Bone marrow (tissue), 2 donors: ENCODE measurements around the gene IL31RA.
"Not testable (repeated sequence)": the region's sequence is repeated elsewhere in the genome, so short reads cannot be mapped to it uniquely, and the experiment has no call there.

Experiments used
- DNase-seq, 2 donors: peaks; one replicate each; lab custom pipeline; 2025; lab: John Stamatoyannopoulos, UW

The IL31RA gene

DNA sequence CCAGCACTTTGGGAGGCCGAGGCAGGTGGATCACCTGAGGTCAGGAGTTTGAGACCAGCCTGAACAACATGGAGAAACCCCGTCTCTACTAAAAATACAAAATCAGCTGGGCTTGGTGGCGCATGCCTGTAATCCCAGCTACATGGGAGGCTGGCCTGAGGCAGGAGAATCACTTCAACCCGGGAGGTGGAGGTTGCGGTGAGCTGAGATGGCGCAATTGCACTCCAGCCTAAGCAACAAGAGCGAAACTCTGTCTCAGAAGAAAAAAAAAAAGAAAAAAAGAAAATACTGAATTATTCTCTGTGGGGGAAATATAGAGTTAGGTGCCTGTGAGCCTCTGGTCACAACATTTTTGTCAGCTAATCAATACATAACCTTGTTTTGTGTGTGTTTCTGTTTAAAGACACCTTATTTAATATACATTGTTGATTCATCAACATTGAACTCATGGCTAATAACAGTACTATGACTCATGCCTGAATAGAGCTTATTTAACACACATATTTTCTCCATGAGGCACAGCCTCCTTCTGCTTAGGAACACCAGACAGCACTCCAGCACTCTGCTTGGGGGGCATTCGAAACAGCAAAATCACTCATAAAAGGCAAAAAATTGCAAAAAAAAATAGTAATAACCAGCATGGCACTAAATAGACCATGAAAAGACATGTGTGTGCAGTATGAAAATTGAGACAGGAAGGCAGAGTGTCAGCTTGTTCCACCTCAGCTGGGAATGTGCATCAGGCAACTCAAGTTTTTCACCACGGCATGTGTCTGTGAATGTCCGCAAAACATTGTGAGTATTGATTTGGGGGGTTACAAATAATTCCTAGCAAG, at the start of gene IL31RA:
IL31RA (plus strand) TSS at position 519 of the 836 bp plus-strand sequence; CDS start at position 733, 214 bp downstream.
- no peak for DNase-seq

DNA sequence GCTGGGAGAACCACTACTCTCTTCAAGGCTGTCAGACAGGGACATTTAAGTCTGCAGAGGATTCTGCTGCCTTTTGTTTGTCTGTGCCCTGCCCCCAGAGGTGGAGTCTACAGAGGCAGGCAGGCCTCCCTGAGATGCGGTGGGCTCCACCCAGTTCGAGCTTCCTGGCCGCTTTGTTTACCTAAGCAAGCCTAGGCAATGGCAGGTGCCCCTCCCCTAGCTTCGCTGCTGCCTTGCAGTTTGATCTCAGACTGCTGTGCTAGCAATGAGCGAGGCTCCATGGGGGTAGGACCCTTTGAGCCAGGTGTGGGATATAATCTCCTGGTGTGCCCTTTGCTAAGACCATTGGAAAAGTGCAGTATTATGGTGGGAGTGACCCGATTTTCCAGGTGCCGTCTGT, 42.3 kb upstream of the IL31RA start:
- not testable (repeated sequence) for DNase-seq

DNA sequence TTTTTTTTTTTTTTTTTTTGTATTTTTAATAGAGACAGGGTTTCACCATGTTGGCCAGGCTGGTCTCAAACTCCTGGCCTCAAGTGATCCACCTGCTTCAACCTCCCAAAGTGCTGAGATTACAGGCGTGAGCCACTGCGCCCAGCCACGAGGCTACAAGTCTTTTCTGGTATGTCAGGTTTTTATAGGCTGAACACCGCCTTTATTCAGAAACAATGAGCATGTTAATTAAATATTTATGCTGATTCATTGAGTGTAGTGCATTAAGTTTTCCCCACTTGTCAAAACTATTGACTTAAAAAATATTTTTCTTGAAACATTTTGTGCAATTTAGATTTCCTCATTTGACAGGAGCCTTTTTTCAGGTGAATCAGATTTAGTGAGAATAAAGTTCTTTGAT, 35.2 kb upstream of the IL31RA start:
- DNase-seq = not testable (repeated sequence)

DNA sequence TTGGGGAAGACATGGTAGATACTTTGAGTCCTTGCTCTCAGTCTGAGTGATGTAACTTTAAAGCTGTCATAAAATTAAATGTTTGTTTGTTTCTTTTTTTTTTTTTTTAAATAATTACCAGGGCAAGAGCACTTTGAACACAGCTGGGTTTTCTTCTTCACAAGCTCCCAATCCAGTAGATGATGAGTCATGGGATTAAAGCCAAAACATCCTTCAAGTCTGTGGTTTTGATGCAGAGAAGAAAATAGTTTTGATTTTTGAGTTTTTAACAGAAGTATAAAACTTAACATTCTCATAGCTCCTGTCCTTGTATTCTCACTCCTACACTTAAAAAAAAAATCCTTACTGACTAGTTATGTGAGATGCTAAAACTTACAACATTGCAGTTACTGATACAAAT, 34.8 kb upstream of the IL31RA start:
- DNase-seq = no peak

DNA sequence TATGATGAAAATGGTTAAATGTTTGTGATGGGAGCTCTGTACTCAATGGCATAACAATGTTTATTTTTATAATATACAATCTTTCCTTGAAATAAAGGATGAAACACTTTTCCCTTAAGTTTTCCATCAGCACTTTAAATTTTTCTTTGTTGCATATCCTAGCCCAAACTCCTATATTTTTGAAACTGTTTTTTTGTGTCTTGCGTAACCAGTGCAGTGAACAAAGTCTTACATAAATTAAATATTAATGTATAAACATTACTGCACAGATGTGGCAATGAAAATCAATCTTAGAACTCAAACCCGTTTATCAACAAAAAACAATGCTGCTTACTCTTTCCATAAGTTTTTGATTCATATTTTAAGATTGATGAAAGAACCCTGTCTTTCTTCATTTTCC, 34.1 kb upstream of the IL31RA start:
- DNase-seq = no peak

DNA sequence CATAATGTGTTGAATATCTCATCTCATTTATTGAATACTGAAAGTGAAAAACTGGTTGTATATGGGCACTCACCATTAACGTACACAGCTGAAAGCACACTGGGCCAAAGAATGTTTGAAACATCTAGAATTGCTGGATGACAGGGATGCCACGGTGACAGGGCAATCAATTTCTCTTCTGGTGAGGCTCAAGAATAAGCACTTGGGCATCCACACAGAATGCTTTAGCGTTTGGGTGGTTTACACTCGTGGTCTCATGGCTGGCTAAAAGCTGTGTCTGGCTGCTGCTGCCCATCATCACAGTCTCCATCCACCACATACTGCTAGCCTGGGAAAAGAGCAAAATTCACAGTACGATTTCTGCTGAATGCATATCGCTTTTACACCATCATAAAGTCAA, 30.7 kb upstream of the IL31RA start:
- DNase-seq = no peak

DNA sequence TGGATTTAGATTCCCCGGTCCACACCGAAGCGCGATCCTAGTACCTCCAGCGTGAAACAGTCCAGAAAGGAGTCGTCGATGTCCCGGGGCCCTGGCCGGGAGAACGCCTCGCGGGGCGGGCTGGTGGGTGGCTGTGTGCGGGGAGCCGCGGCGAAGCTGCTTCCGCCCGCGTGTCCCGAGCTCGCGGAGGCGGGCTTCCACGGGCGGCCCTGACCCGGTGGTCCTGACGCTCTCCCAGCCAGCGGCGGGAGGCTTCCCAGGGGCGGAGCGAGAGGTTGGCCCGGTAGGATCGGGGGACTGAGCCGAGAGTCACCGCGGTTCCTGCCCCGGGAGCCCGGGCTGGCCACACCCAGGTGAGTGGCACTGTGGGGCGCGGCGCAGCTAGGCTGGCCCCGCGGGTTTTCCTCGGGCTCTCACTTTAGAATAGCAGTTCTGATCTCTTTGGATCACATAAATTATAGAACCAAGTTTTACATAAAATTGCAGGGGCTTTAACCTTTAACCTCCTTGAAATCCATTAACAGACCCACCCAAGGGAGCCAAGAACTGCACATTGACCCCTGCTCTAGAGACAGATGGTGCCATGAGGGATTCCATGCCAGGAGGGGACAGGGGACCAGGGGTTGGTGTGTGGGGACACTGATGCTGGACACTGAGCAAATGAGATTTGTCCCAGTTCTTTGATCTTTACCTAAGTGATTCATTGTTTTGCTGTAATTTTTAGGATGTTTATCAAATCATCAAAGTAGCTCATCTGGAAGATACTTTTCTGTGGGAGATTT, 29.2 kb upstream of the IL31RA start:
- DNase-seq = no peak

DNA sequence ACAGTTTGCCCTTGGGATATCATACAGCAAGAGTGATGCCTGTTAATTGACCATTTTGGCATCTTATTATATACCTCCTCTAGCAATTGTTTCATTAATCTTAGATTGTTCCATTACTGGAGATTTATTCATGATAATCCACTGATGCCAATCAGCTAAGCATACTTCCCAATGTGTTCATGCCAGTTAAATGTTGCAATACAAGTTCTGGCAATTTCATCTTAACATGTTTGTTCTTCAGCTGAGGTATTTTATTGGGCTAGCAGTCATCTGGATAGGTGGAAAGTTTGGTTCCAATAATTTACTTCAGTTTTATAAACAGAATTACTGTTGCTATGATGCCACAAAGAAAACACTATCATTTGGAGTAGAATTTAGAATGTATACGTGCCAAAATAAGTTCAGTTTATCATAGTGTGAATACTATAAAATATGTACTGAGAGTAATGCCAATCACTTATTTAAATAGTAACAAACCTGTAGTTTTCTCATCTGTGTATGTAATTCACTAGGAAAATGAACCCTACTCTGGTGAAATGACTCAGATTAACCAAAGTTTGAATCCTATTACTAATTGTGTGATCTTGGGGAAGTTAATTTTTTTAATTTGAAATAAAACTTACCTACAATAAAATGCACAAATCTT, 27.9 kb upstream of the IL31RA start:
- no peak for DNase-seq

DNA sequence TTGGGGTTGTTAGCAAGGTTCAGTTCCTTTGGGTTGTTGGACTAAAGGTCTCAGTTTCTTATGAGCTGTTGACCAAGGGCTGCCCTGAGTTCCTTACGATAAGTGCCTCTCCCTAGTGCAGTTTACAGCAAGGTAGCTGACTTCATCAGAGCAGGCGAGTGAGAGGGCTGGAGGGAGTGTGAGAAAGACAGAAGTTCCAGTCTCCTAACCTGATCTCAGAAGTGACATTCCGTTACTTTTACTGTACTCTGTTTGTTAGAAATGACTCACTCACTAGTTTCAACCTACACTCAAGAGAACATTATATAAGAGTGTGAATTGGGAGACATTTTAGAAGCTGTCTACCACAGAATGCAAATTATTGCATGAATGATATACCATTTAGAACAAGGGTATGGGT, 21.2 kb upstream of the IL31RA start:
- no peak for DNase-seq

DNA sequence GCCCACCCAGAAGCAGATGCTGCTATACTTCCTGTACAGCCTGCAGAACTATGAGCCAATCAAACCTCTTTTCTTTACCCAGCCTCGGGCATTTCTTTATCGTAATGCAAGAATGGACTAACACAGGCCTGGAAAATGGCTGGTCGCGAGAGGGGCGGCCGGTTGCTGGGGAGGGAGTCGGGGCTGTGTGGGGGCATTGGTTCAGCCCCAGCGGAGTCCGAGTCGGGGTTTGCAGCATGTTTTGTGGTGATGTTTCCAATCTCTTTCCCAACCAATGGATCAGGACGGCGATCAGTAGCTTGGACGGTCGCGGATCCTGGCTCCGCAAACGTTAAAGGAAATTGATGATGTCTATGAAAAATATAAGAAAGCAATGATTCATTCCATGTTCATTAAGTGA, 18.7 kb upstream of the IL31RA start:
- DNase-seq = no peak

DNA sequence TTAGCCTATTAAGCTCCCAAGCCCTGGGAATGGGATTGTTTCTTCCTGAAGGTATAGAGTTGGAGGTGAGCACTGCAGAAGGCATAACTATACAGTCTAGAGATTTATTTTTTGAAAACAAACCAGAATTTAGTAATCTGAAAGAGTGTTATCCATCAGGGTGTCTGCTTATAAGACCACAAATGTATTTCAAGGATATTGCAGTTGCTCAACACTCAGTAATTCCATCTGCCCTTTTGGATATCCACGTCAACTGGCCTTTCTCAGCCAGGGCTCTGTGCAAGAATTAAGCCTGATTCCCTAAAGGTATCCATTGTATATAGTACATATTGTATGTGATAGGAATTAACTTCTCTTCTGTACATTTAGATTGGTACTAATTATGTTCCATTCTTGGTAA, 15.0 kb upstream of the IL31RA start:
- no peak for DNase-seq

DNA sequence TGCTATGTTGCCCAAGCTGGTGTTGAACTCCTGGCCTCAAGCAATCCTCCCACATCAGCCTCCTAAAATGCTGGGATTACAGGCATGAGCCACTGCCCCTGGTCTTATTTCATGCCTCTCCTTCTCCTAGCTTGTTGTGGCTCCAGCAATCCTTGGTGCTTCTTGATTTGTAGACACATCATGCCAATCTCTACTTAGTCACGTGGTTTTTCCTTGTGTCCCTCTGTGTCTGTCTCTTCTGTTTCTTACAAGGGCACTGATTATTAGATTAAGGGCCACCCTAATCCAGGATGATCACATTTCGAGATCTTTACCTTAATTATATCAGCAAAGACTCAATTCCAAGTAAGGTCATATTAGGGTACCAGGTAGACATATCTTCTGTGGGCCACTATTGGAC, 9.2 kb upstream of the IL31RA start:
- no peak for DNase-seq

DNA sequence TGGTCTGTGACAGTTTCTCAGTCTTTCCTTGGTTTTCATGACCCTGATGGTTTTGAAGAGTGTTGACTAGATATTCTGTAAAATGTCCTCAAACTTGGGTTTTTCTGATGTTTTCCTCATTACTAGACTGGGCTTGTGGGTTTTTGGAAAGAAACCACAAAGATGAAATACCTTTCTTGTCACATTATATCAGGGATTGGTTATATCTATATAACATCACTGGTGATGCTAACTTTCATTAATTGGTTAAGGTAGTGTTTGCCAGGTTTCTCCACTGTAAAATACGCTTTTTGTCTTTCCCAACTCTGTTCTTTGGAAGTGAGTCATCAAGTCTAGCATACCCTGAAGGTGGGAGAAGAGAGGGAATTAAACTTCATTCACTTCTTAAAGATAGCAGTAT, 3.3 kb upstream of the IL31RA start:
- no peak for DNase-seq

DNA sequence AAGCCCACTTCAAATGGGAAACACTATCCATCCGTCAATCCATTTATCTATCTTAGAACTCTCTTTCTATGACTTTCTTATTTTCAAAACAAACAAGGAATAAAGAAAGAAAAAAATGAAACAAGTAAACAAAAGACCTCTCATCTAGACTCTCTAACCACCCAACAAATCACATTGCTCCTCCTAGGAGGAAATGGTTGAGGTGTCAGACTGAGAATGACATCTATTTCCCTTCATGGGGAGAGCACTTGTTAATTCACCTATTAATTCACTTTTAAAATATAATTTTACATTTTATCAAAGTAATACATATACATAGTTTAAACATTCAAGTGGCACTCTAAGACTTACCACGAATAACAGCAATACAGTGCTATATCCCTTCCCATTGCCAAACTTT, 2.4 kb upstream of the IL31RA start:
- no peak for DNase-seq

DNA sequence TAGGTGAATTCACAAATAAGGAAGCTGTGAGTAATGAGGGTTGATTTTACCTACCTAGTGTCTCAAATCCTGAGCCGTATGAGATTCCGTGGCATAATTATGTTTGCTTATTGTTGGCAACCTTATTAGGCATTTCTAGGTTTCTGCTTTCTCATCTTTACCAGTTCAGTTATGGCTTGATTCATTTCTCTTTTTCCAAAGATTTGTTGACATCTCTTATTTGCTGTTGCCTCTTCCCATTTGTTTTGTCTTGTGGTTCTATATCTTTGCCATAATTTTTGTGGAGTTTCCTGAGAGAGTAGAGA, 470 bp downstream of the IL31RA start:
- DNase-seq = no peak

DNA sequence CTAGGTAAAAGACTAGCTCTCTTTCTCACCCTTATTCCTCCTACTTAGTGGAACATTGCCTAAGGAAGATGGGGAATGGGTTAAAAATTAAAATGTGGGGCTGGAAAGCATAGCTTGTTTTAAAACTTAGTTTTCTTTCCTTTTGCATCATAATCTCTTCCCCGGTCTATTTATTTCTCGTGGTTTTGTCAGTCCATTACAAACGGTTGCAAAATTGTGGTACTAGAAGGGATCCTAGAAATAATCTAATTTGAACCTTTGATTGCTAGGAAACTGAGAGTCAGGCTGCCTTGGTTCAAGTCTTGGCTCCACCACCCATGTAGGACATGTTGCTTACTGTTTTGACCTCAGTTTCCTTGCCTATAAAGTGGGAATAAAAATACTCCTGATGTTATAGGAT, 1.3 kb downstream of the IL31RA start:
- DNase-seq = no peak

DNA sequence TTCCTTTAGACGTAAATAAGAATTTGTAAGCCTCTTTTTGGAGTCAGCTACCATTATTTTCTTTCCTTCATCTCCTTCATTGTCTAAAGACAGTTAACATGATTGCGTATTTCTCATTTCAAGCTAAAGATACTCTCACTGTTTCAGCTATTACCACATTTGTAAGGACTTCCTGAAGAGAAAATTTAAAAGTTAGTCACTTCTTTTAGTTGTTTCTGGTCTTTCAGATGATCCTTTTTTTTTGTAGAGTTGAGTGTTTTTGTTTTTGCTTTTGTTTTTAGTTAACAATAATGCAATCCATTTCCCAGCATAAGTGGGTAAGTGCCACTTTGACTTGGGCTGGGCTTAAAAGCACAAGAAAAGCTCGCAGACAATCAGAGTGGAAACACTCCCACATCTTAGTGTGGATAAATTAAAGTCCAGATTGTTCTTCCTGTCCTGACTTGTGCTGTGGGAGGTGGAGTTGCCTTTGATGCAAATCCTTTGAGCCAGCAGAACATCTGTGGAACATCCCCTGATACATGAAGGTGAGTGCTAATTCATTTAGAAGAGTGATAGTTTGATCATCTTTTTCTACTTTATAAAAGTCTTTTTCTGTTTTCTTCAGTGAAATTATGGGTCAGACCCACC, 2.0 kb downstream of the IL31RA start:
- no peak for DNase-seq

DNA sequence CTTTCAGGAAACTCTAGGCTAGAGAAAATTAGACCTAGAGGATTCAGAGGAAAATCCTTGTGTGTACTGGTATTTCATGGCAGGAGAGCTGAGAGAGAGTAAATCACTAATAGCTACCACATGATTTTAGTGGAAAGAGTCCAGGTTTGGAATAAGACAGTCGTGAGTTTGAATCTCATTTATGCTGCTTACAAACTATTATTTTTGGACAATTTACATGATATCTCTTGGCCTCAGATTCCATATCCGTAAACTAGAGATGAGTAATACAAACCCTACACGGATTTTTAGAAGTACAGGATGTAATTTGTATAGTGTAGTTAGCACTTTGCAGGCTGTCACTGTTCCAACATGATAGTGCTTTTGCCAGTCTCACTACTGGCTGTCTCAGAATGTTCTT, 2.7 kb downstream of the IL31RA start:
- no peak for DNase-seq

DNA sequence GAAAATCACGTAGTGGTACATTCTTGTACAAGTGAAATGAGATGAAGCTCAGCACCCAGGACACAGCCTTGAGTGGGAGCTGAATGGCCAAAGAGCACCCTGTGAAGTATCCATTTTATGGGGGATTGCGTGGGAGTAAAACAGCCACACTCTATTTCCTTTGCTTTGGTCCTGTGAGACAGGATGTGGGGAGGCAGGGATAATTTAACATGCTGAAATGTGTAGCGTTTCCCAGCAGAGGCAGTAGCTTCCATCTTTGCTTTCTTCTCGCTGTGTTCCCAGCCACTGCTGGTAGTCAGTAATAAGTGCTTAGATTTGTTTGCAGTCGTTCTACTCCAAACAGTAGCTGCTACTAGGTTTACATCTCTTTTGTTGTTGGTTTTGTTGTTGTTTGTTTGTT, 4.4 kb downstream of the IL31RA start:
- no peak for DNase-seq

DNA sequence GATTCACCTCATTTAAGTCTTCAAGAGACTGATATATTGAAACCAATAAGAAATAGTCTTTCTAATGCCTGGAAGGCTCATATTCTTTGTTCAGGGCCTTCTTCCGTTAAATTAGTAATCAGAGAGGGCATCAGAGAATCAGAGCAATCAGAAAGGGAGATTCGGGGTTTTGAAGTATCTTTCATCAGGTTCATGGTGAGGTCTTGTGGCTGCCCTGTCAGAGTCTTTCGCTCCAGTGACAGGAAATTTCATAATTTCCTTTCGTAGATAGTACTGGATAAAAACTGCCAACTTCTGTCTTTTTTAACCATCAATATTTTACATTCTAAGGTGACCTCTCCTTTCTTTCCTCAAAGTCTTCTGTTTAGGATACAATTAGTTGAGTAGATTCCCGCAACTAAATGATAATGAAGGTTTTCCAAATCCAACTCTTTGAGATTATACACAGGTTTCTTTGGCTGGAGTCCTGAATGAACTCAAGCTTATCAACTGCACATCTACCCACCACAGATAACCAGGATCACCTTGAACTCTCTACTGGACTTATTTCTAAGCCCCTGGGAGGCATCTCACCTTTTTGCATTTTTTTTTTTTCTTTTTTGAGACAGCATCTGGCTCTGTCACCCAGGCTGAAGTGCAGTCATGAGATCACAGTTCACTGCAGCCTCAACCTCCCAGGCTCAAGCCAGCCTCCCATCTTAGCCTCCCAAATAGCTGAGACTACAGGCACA, 5.5 kb downstream of the IL31RA start:
- peak in 1 of 2 donors; percentile 24 for DNase-seq

DNA sequence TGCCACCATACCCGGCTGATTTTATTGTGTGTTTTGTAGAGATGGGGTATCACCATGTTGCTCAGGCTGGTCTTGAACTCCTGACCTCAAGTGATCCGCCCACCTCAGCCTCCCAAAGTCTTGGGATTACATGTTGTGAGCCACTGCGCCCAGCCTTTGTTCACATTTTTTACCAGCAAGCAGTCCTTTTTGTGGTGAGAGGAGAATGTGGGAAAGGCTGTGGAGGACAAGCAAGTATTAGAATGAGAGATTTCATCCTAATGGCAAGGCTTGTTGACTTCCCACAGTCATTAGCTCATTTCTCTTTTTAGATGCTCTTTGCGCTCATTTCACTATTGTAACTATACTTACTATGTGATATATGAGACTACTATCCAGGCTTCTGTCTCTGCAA, 6.1 kb downstream of the IL31RA start:
- DNase-seq = no peak

DNA sequence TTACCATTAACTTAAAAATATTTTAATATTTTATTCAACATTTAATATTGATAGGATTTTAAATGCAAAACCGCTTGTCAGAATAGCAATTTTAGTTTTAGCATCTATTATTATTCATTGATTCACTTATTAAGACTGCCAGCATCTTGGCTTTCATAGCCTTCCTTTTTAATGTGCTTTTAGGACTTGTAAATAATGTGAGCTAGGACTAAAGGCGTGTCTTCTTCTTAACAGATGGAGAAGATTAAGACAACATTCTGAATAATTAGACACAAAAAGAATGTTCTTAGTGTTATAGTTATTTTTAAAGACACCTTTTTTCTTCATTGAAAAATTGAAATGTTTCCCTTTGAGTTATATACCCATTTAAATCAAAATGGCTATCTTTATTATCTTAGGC, 6.9 kb downstream of the IL31RA start:
- no peak for DNase-seq
